PC-3 (cell line): Measurements from ENCODE around the gene SFT2D3. TPM values are rescaled to one million over a fixed set of nuclear protein-coding genes. Genes with fewer than 3 reads are reported as not detected.

Source experiments
- ATAC-seq: fragments of 200-7000 bp; cut with Tn5 transposase; 2 replicates; pipeline ENCODE4 v1.9.1; 2020; ENCODE audit warnings: mild to moderate bottlenecking, moderate library complexity
- BruUV-seq: library from RNA; stranded (reverse); fragments of 400-500 nt; replicated peaks from 2 replicates; lab custom pipeline; 2021; lab: Mats Ljungman, UMichigan
- CTCF ChIA-PET: fragments of 300-600 bp; sonication (Branson Sonifier 250); formaldehyde crosslinking; loops from one replicate; lab custom pipeline; 2022; ENCODE audit warnings: antibody characterized with exemption; lab: Charles Lee
- POLR2A ChIA-PET: fragments of 300-600 bp; sonication (Branson Sonifier 250); formaldehyde crosslinking; loops from one replicate; lab custom pipeline; 2022; ENCODE audit warnings: antibody characterized with exemption; ENCODE audit not compliant: unreplicated experiment; lab: Charles Lee
- DNase-seq: peaks from one replicate; pipeline ENCODE4 v3.0.0-alpha.2; 2015
- H2AFZ ChIP-seq: fragments of 300-600 bp; sonication (generic); 2 replicates; pipeline ENCODE4 v1.6.0; 2016; ENCODE audit warnings: antibody characterized with exemption, low read length
- H3F3A ChIP-seq: fragments of 300-600 bp; sonication (generic); one replicate; pipeline ENCODE4 v1.6.0; 2017; ENCODE audit warnings: antibody characterized with exemption, low read length, control low read depth, mild to moderate bottlenecking; ENCODE audit not compliant: unreplicated experiment
- H3K27ac ChIP-seq: fragments of 300-600 bp; sonication (generic); 2 replicates; pipeline ENCODE4 v1.5.1; 2016; ENCODE audit warnings: mild to moderate bottlenecking, low read length
- H3K27me3 ChIP-seq: fragments of 300-600 bp; sonication (generic); 2 replicates; pipeline ENCODE4 v1.6.1; 2016; ENCODE audit warnings: low read length, mixed read lengths
- H3K36me3 ChIP-seq: fragments of 300-600 bp; sonication (generic); 2 replicates; pipeline ENCODE4 v1.6.1; 2016; ENCODE audit warnings: low read depth, mixed run types, low read length, mixed read lengths
- H3K4me1 ChIP-seq: fragments of 300-600 bp; sonication (generic); 2 replicates; pipeline ENCODE4 v1.5.1; 2016; ENCODE audit warnings: low read length; ENCODE audit not compliant: insufficient read depth
- H3K4me2 ChIP-seq: fragments of 300-600 bp; sonication (generic); 2 replicates; pipeline ENCODE4 v1.6.0; 2016; ENCODE audit warnings: low read length
- H3K4me3 ChIP-seq: fragments of 300-600 bp; sonication (generic); 2 replicates; pipeline ENCODE4 v1.5.1; 2016; ENCODE audit warnings: mild to moderate bottlenecking, low read length, mixed read lengths
- H3K79me2 ChIP-seq: fragments of 300-600 bp; sonication (generic); 2 replicates; pipeline ENCODE4 v1.6.1; 2017; ENCODE audit warnings: low read length, mixed read lengths
- H3K9ac ChIP-seq: fragments of 300-600 bp; sonication (generic); 2 replicates; pipeline ENCODE4 v1.6.0; 2016; ENCODE audit warnings: mild to moderate bottlenecking, low read length
- H3K9me2 ChIP-seq: fragments of 300-600 bp; sonication (generic); replicated peaks from 2 replicates; pipeline ENCODE4 v1.6.1; 2016; ENCODE audit warnings: mixed run types, low read length, mixed read lengths
- H3K9me3 ChIP-seq: fragments of 300-600 bp; sonication (generic); 2 replicates; pipeline ENCODE4 v1.6.1; 2016; ENCODE audit warnings: low read length, mixed read lengths
- H4K20me1 ChIP-seq: fragments of 300-600 bp; sonication (generic); 2 replicates; pipeline ENCODE4 v1.6.1; 2016; ENCODE audit warnings: low read length, mixed read lengths
- EZH2 ChIP-seq: fragments of 300-600 bp; sonication (generic); IDR thresholded peaks from one replicate; pipeline ENCODE4 v1.6.1; 2017; ENCODE audit warnings: antibody characterized with exemption, mild to moderate bottlenecking, low read length; ENCODE audit not compliant: unreplicated experiment
- EZH2phosphoT487 ChIP-seq: fragments of 300-600 bp; sonication (generic); IDR thresholded peaks from 2 replicates; pipeline ENCODE4 v1.6.1; 2018; ENCODE audit warnings: mild to moderate bottlenecking, antibody characterized with exemption, low read length, borderline replicate concordance
- intact Hi-C: fragments of 100-400 bp; cut with micrococcal nuclease; formaldehyde crosslinking; loops from 2 replicates; pipeline ENCODE4 v1.9.0; 2023
- total RNA-seq: library from RNA; depleted of rRNA; stranded (reverse); fragments of >200 nt; gene quantifications from 2 replicates; pipeline ENCODE4 v1.2.3, GENCODE V29; 2014
- TF ChIP-seq, protein P1 (sequence below): fragments of 300-600 bp; sonication (generic); conservative IDR thresholded peaks from 2 replicates; pipeline ENCODE4 v1.5.1; 2017; ENCODE audit warnings: antibody characterized with exemption, low read depth, mild to moderate bottlenecking, low read length

Gene SFT2D3
- total RNA-seq, 1 experiment from 2014 or later: 4.2 TPM

DNA sequence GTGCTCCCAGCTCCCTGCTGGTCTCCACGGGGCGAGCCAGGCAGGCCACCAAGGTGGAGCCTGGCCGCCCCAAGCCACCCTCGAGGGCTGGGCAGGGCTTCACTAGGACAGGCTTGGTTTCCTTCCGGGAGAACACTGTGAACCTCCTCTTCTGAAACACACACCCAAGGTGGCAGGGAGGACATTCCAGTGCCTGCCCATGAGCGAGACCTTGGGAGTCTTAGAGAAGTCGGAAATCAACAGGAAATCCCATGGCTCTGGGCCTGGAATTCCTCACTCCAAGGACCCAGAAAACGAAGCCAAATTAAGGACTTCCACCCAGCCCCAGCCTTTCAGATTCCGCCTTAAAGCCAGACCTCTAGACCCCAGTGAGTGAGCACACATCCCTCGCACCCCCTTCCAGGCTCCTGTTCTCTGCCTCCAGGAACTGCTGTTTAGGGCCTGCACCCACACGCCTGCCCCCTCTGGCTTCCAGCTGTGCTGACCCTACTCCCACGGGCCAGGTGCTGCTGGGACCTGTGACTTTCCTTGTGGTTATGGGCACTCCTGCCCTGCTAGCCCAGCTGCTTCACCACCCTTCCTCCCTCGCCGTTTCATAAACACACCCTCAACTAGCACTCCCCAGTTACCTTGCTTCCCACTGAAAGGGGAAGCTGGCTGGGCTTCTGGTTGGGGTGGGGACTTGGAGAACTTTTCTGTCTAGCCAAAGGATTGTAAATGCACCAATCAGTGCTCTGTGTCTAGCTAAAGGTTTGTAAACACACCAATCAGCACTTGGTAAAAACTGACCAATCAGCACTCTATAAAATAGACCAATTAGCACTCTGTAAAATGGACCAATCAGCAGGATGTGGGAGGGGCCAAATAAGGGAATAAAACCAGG, 41.6 kb upstream of the SFT2D3 start:
- H3K4me1 ChIP-seq: no peaks in the 10 kb centered on the region
- intact Hi-C loops: no loop called here
- DNase-seq (no peak), ATAC-seq (no peak)
- ChIA-PET CTCF (no interaction called here), POLR2A (interaction anchor here (0.6 kb wide), 1 partner anchor 62 kb away, joined by 4 read pairs; no protein-coding TSS in a partner anchor)
- H3K79me2 ChIP-seq: no peaks in the 10 kb centered on the region
- no peaks in the 10 kb centered on the region for H3K36me3 ChIP-seq
- no peak overlapping the region for H3K4me2 ChIP-seq
- H3K27ac ChIP-seq: no peak overlapping the region
- no TSS peak for BruUV-seq
- H2AFZ ChIP-seq: no peak overlapping the region
- H3K9ac ChIP-seq: no peak overlapping the region
- H3F3A ChIP-seq: no peaks in the 10 kb centered on the region
- no peaks in the 10 kb centered on the region for H3K27me3 ChIP-seq
- H3K9me3 ChIP-seq: no peaks in the 10 kb centered on the region
- no peaks in the 10 kb centered on the region for H3K9me2 ChIP-seq
- H4K20me1 ChIP-seq: no peaks in the 10 kb centered on the region
- no peak overlapping the region for H3K4me3 ChIP-seq
- TF ChIP-seq EZH2 (no peak), EZH2phosphoT487 (no peak)

DNA sequence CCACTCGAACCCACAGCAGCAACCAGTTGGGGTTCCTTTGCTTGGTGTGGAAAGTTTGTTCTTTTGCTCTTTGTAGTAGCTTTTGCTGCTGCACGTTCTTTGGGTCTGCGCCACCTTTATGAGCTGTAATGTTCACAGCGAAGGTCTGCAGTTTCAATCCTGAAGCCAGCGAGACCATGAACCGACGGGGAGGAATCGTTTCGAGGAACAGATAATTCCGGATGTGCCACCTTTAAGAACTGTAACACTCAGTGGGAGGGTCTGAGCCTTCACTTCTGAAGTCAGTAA, 41.1 kb upstream of the SFT2D3 start:
- H3F3A ChIP-seq: no peaks in the 10 kb centered on the region
- H3K4me1 ChIP-seq: no peaks in the 10 kb centered on the region
- H3K27me3 ChIP-seq: no peaks in the 10 kb centered on the region
- no peak overlapping the region for H3K4me3 ChIP-seq
- BruUV-seq: no TSS peak
- H3K36me3 ChIP-seq: no peaks in the 10 kb centered on the region
- ATAC-seq (no peak), DNase-seq (no peak)
- H2AFZ ChIP-seq: no peak overlapping the region
- no peak overlapping the region for H3K9ac ChIP-seq
- CTCF ChIA-PET: no interaction called here
- H3K79me2 ChIP-seq: no peaks in the 10 kb centered on the region
- no peak overlapping the region for H3K4me2 ChIP-seq
- H4K20me1 ChIP-seq: no peaks in the 10 kb centered on the region
- POLR2A ChIA-PET: no interaction called here
- no peaks in the 10 kb centered on the region for H3K9me2 ChIP-seq
- H3K9me3 ChIP-seq: no peaks in the 10 kb centered on the region
- H3K27ac ChIP-seq: no peak overlapping the region
- TF ChIP-seq, protein P1, sequence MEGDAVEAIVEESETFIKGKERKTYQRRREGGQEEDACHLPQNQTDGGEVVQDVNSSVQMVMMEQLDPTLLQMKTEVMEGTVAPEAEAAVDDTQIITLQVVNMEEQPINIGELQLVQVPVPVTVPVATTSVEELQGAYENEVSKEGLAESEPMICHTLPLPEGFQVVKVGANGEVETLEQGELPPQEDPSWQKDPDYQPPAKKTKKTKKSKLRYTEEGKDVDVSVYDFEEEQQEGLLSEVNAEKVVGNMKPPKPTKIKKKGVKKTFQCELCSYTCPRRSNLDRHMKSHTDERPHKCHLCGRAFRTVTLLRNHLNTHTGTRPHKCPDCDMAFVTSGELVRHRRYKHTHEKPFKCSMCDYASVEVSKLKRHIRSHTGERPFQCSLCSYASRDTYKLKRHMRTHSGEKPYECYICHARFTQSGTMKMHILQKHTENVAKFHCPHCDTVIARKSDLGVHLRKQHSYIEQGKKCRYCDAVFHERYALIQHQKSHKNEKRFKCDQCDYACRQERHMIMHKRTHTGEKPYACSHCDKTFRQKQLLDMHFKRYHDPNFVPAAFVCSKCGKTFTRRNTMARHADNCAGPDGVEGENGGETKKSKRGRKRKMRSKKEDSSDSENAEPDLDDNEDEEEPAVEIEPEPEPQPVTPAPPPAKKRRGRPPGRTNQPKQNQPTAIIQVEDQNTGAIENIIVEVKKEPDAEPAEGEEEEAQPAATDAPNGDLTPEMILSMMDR: no peak
- TF ChIP-seq EZH2phosphoT487 (no peak), EZH2 (no peak)
- intact Hi-C loops: no loop called here

DNA sequence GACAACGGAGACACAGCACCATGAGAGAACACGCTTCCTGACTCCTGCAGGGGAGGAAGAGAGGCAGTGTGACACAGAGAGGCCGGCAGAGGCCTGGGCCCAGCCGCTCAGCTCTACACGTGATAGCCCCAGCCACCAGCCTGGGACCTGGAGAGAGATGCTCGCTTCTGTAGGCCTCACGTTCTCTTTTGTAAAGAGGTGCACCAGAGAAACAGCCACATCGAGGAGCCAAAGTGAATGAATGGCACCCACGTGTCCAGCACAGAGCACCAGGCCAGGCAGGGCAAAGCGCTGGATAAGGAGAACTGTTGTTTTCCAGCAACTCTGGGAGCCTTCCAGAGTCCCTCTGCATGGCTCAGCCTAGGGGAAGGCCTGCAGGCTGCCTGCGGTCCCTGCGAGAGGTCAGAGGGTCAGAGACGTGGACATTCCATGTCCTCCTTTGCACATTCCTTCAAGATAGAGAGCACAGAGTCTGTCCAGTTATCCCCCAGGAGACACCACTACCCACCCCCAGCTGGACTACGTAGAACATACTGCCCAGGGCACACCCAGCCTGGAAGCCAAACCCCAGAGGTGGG, 40.1 kb upstream of the SFT2D3 start:
- Histone ChIP-seq H3K4me1 (no peaks in the 10 kb centered on the region), H4K20me1 (no peaks in the 10 kb centered on the region), H3K27ac (no peak overlapping the region), H3K9me3 (no peaks in the 10 kb centered on the region), H3K79me2 (no peaks in the 10 kb centered on the region), H3K4me2 (no peak overlapping the region), H3K9me2 (no peaks in the 10 kb centered on the region), H3K36me3 (no peaks in the 10 kb centered on the region), H3K4me3 (no peak overlapping the region), H3K9ac (no peak overlapping the region), H3F3A (no peaks in the 10 kb centered on the region), H3K27me3 (no peaks in the 10 kb centered on the region), H2AFZ (no peak overlapping the region)
- BruUV-seq: no TSS peak
- DNase-seq: no peak
- POLR2A ChIA-PET: no interaction called here
- CTCF ChIA-PET: no interaction called here
- no peak for ATAC-seq
- TF ChIP-seq, protein P1: no peak
- TF ChIP-seq EZH2phosphoT487 (no peak), EZH2 (no peak)
- intact Hi-C loops: no loop called here
